GM23338 (cell line): ENCODE measurements around the gene USH2A. TPM values are rescaled to one million over a fixed set of nuclear protein-coding genes. Genes with fewer than 3 reads are reported as not detected.

Experiments used
- ATAC-seq: fragments of 200-7000 bp; cut with Tn5 transposase; 3 replicates; pipeline ENCODE4 v1.9.1; 2020
- DNase-seq: peaks from one replicate; pipeline ENCODE4 v3.0.0-alpha.2; 2015; ENCODE audit warnings: low spot score
- H2AFZ ChIP-seq: fragments of 200-600 bp; sonication (generic); 2 replicates; pipeline ENCODE4 v1.8.0; 2016; ENCODE audit warnings: antibody characterized with exemption, mild to moderate bottlenecking, moderate library complexity
- H3F3A ChIP-seq: fragments of 200-600 bp; sonication (generic); replicated peaks from 2 replicates; pipeline ENCODE4 v1.8.0; 2017; ENCODE audit warnings: antibody characterized with exemption, mixed run types, low read depth
- H3K27ac ChIP-seq: fragments of 200-600 bp; sonication (generic); 2 replicates; pipeline ENCODE4 v1.6.1; 2016; ENCODE audit warnings: low read depth
- H3K27me3 ChIP-seq: fragments of 200-600 bp; sonication (generic); 2 replicates; pipeline ENCODE4 v1.8.0; 2016; ENCODE audit warnings: mild to moderate bottlenecking, mixed run types, moderate library complexity; ENCODE audit not compliant: insufficient read depth
- H3K36me3 ChIP-seq: fragments of 200-600 bp; sonication (generic); 2 replicates; pipeline ENCODE4 v1.8.0; 2016; ENCODE audit warnings: mild to moderate bottlenecking; ENCODE audit not compliant: insufficient read depth
- H3K4me1 ChIP-seq: fragments of 200-600 bp; sonication (generic); 2 replicates; pipeline ENCODE4 v1.8.0; 2016; ENCODE audit warnings: mild to moderate bottlenecking, moderate library complexity; ENCODE audit not compliant: insufficient read depth
- H3K4me2 ChIP-seq: fragments of 200-600 bp; sonication (generic); 2 replicates; pipeline ENCODE4 v1.7.1; 2017; ENCODE audit warnings: mixed run types
- H3K4me3 ChIP-seq: fragments of 200-600 bp; sonication (generic); 2 replicates; pipeline ENCODE4 v1.6.1; 2016; ENCODE audit warnings: mixed run types
- H3K79me2 ChIP-seq: fragments of 200-600 bp; sonication (generic); replicated peaks from 2 replicates; pipeline ENCODE4 v1.8.0; 2017; ENCODE audit warnings: mild to moderate bottlenecking; ENCODE audit not compliant: insufficient read depth
- H3K9me2 ChIP-seq: fragments of 200-600 bp; sonication (generic); 2 replicates; pipeline ENCODE4 v1.8.0; 2017; ENCODE audit not compliant: insufficient read depth
- H4K20me1 ChIP-seq: fragments of 200-600 bp; sonication (generic); replicated peaks from 2 replicates; pipeline ENCODE4 v1.8.0; 2017; ENCODE audit warnings: mild to moderate bottlenecking; ENCODE audit not compliant: insufficient read depth
- H3K27ac Mint-ChIP-seq: 2 replicates; pipeline ENCODE4 v1.8.0; 2020; ENCODE audit warnings: inconsistent platforms, mild to moderate bottlenecking, moderate library complexity, mixed read lengths
- H3K27me3 Mint-ChIP-seq: 3 replicates; pipeline ENCODE4 v1.8.0; 2022; ENCODE audit warnings: low read depth, mild to moderate bottlenecking, moderate library complexity, mixed read lengths, inconsistent platforms; ENCODE audit not compliant: insufficient read depth, poor library complexity
- H3K36me3 Mint-ChIP-seq: 3 replicates; pipeline ENCODE4 v1.8.0; 2021; ENCODE audit warnings: low read depth, mild to moderate bottlenecking, inconsistent platforms, moderate library complexity, mixed read lengths
- H3K4me1 Mint-ChIP-seq: 3 replicates; pipeline ENCODE4 v1.8.0; 2020; ENCODE audit warnings: mild to moderate bottlenecking, inconsistent platforms, mixed read lengths
- H3K4me3 Mint-ChIP-seq: 3 replicates; pipeline ENCODE4 v1.8.0; 2021; ENCODE audit warnings: moderate library complexity, mild to moderate bottlenecking, inconsistent platforms, mixed read lengths
- H3K9me3 Mint-ChIP-seq: 3 replicates; pipeline ENCODE4 v1.8.0; 2020; ENCODE audit warnings: moderate library complexity, mild to moderate bottlenecking, inconsistent platforms, mixed read lengths
- CREB1 ChIP-seq: fragments of 250-450 bp; sonication (Bioruptor Pico); IDR thresholded peaks from 2 replicates; pipeline ENCODE4 v1.5.0; 2020; ENCODE audit warnings: low read depth, mild to moderate bottlenecking, moderate library complexity
- EZH2phosphoT487 ChIP-seq: fragments of 200-600 bp; sonication (generic); IDR thresholded peaks from one replicate; pipeline ENCODE4 v1.8.1; 2018; ENCODE audit warnings: antibody characterized with exemption; ENCODE audit not compliant: unreplicated experiment
- JUNB ChIP-seq: IDR thresholded peaks from one replicate; pipeline ENCODE4 v1.6.1; 2016; ENCODE audit warnings: antibody characterized with exemption; ENCODE audit not compliant: unreplicated experiment
- NANOG ChIP-seq: IDR thresholded peaks from 2 replicates; pipeline ENCODE4 v1.6.1; 2016; ENCODE audit warnings: antibody characterized with exemption, borderline replicate concordance
- POLR2AphosphoS5 ChIP-seq: IDR thresholded peaks from 2 replicates; pipeline ENCODE4 v1.6.1; 2016; ENCODE audit warnings: antibody characterized with exemption, low read depth
- STAT1 ChIP-seq: IDR thresholded peaks from one replicate; pipeline ENCODE4 v1.6.1; 2016; ENCODE audit warnings: antibody characterized with exemption; ENCODE audit not compliant: unreplicated experiment
- ZNF114 ChIP-seq: fragments of 250-450 bp; sonication (Bioruptor Pico); IDR thresholded peaks from 2 replicates; pipeline ENCODE4 v1.5.0; 2020; ENCODE audit warnings: mild to moderate bottlenecking, moderate library complexity
- ZNF331 ChIP-seq: fragments of 250-450 bp; sonication (Bioruptor Pico); IDR thresholded peaks from 2 replicates; pipeline ENCODE4 v1.5.0; 2020; ENCODE audit warnings: low read depth, mild to moderate bottlenecking, moderate library complexity
- polyA plus RNA-seq: library from polyadenylated mRNA; unstranded; fragments of >200 nt; fragmentation: Nextera tagmentation; extraction: Ambion mirVana; gene quantifications from 2 replicates; pipeline ENCODE4 v1.2.1, GENCODE V29; 2016
- total RNA-seq: library from RNA; depleted of rRNA; stranded (reverse); fragments of >200 nt; shearing (Covaris generic); gene quantifications from 2 replicates; pipeline ENCODE4 v1.2.3, GENCODE V29; 2014
- TF ChIP-seq, protein P1 (sequence below), 2 experiments: fragments of 200-600 bp in 1 of 2; sonication (generic) in 1 of 2; conservative IDR thresholded peaks; 2 replicates each; pipeline versions ENCODE4 v1.5.1 to v1.6.1; 2016 to 2017; ENCODE audit warnings: antibody characterized with exemption in 2 of 2, low read depth in 2 of 2, mild to moderate bottlenecking in 2 of 2, moderate library complexity in 1 of 2
- TF ChIP-seq, protein P2 (sequence below): IDR thresholded peaks from 2 replicates; pipeline ENCODE4 v1.6.1; 2016; ENCODE audit warnings: antibody characterized with exemption
- TF ChIP-seq, protein P3 (sequence below): IDR thresholded peaks from one replicate; pipeline ENCODE4 v1.6.1; 2018; ENCODE audit warnings: antibody characterized with exemption; ENCODE audit not compliant: unreplicated experiment

USH2A gene
- total and polyA plus RNA-seq, 2 experiments from 2014 or later: 0.03 TPM

DNA sequence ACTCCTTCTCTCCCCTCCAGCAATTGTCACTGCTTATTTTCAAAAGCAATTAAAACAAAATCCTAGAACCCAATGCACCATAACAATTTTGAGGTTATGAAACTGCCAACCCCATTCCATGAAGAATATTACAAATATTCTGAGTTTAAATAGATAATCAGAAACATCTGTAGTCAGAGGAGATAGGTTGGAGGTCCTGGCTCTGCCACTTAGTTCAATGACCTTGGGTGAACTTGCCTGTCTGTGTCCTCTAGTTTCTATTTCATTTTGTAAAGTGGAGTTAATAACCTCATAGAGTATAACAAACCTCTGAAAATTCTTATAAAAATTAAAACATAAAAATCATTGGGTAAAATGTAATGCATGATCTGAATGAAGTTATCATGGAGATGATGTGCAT lies 691.5 kb downstream of the USH2A start:
- peaks cover 12% of the 10 kb centered on the region for H3K9me3 Mint-ChIP-seq
- no peak overlapping the region for H3K27ac Mint-ChIP-seq
- Histone ChIP-seq H3K36me3 (no peaks in the 10 kb centered on the region), H3K4me3 (no peak overlapping the region), H3K27me3 (no peaks in the 10 kb centered on the region), H3K4me1 (no peaks in the 10 kb centered on the region), H4K20me1 (no peaks in the 10 kb centered on the region), H3K9me2 (no peaks in the 10 kb centered on the region), H3K79me2 (no peaks in the 10 kb centered on the region), H3K4me2 (no peak overlapping the region), H2AFZ (no peak overlapping the region), H3F3A (no peaks in the 10 kb centered on the region), H3K27ac (no peak overlapping the region)
- no peaks in the 10 kb centered on the region for H3K27me3 Mint-ChIP-seq
- H3K36me3 Mint-ChIP-seq: peaks cover 9% of the 10 kb centered on the region
- ATAC-seq (no peak), DNase-seq (no peak)
- H3K4me3 Mint-ChIP-seq: no peak overlapping the region
- TF ChIP-seq JUNB (no peak), ZNF331 (CRISPR knock-in tag) (no peak), POLR2AphosphoS5 (no peak), EZH2phosphoT487 (no peak)
- TF ChIP-seq, protein P1, sequence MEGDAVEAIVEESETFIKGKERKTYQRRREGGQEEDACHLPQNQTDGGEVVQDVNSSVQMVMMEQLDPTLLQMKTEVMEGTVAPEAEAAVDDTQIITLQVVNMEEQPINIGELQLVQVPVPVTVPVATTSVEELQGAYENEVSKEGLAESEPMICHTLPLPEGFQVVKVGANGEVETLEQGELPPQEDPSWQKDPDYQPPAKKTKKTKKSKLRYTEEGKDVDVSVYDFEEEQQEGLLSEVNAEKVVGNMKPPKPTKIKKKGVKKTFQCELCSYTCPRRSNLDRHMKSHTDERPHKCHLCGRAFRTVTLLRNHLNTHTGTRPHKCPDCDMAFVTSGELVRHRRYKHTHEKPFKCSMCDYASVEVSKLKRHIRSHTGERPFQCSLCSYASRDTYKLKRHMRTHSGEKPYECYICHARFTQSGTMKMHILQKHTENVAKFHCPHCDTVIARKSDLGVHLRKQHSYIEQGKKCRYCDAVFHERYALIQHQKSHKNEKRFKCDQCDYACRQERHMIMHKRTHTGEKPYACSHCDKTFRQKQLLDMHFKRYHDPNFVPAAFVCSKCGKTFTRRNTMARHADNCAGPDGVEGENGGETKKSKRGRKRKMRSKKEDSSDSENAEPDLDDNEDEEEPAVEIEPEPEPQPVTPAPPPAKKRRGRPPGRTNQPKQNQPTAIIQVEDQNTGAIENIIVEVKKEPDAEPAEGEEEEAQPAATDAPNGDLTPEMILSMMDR (conservative IDR thresholded peaks at IDR 0.05; ENCODE audit: low read depth in 2 of 2): no peak
- no peaks in the 10 kb centered on the region for H3K4me1 Mint-ChIP-seq

DNA sequence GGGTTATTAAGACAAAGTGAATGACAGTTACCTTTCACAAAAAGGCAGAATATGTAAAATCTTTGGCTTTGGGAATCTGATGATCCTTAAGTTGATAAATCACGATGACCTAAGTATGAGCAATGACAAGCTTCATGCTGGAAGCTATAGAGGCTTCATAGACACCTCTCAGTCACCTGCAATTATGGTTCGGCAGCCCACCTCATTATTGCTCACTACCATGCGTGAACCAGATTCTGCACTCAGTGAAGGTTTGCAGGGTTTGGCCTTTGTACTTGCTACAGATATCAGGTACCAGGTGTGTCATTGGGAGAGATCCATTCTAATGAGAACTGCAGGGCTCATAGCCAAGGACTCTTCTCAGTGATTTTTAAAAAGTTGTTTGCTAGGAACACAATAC lies 692.6 kb downstream of the USH2A start:
- no peak overlapping the region for H3K4me3 Mint-ChIP-seq
- Histone ChIP-seq H3K36me3 (no peaks in the 10 kb centered on the region), H4K20me1 (no peaks in the 10 kb centered on the region), H3K27me3 (no peaks in the 10 kb centered on the region), H3K4me1 (no peaks in the 10 kb centered on the region), H3K9me2 (no peaks in the 10 kb centered on the region), H2AFZ (no peak overlapping the region), H3K4me2 (no peak overlapping the region), H3F3A (no peaks in the 10 kb centered on the region), H3K27ac (no peak overlapping the region), H3K79me2 (no peaks in the 10 kb centered on the region), H3K4me3 (no peak overlapping the region)
- peaks cover 12% of the 10 kb centered on the region for H3K9me3 Mint-ChIP-seq
- no peaks in the 10 kb centered on the region for H3K4me1 Mint-ChIP-seq
- ATAC-seq (no peak), DNase-seq (no peak)
- H3K27me3 Mint-ChIP-seq: no peaks in the 10 kb centered on the region
- no peak overlapping the region for H3K27ac Mint-ChIP-seq
- H3K36me3 Mint-ChIP-seq: peaks cover 9% of the 10 kb centered on the region
- TF ChIP-seq, protein P2, sequence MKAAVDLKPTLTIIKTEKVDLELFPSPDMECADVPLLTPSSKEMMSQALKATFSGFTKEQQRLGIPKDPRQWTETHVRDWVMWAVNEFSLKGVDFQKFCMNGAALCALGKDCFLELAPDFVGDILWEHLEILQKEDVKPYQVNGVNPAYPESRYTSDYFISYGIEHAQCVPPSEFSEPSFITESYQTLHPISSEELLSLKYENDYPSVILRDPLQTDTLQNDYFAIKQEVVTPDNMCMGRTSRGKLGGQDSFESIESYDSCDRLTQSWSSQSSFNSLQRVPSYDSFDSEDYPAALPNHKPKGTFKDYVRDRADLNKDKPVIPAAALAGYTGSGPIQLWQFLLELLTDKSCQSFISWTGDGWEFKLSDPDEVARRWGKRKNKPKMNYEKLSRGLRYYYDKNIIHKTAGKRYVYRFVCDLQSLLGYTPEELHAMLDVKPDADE: no peak
- TF ChIP-seq STAT1 (no peak), ZNF331 (CRISPR knock-in tag) (no peak), POLR2AphosphoS5 (no peak), EZH2phosphoT487 (no peak), CREB1 (CRISPR knock-in tag) (no peak), JUNB (no peak), NANOG (no peak), ZNF114 (CRISPR knock-in tag) (no peak)
- TF ChIP-seq, protein P3, sequence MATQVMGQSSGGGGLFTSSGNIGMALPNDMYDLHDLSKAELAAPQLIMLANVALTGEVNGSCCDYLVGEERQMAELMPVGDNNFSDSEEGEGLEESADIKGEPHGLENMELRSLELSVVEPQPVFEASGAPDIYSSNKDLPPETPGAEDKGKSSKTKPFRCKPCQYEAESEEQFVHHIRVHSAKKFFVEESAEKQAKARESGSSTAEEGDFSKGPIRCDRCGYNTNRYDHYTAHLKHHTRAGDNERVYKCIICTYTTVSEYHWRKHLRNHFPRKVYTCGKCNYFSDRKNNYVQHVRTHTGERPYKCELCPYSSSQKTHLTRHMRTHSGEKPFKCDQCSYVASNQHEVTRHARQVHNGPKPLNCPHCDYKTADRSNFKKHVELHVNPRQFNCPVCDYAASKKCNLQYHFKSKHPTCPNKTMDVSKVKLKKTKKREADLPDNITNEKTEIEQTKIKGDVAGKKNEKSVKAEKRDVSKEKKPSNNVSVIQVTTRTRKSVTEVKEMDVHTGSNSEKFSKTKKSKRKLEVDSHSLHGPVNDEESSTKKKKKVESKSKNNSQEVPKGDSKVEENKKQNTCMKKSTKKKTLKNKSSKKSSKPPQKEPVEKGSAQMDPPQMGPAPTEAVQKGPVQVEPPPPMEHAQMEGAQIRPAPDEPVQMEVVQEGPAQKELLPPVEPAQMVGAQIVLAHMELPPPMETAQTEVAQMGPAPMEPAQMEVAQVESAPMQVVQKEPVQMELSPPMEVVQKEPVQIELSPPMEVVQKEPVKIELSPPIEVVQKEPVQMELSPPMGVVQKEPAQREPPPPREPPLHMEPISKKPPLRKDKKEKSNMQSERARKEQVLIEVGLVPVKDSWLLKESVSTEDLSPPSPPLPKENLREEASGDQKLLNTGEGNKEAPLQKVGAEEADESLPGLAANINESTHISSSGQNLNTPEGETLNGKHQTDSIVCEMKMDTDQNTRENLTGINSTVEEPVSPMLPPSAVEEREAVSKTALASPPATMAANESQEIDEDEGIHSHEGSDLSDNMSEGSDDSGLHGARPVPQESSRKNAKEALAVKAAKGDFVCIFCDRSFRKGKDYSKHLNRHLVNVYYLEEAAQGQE: no peak
- TF ChIP-seq, protein P1 (conservative IDR thresholded peaks at IDR 0.05; ENCODE audit: low read depth in 2 of 2): no peak
